SW480 (cell line): ENCODE results near the gene DGLUCY.
A peak's percentile ranks its signal among the peaks of the same experiment; 100 is the strongest.
"Not testable (repeated sequence)": the region's sequence is repeated elsewhere in the genome, so short reads cannot be mapped to it uniquely, and the experiment has no call there.

Source experiments
- DNase-seq: peaks from one replicate; pipeline ENCODE4 v3.0.0-alpha.2; 2016; ENCODE audit warnings: low spot score

Gene DGLUCY

DNA sequence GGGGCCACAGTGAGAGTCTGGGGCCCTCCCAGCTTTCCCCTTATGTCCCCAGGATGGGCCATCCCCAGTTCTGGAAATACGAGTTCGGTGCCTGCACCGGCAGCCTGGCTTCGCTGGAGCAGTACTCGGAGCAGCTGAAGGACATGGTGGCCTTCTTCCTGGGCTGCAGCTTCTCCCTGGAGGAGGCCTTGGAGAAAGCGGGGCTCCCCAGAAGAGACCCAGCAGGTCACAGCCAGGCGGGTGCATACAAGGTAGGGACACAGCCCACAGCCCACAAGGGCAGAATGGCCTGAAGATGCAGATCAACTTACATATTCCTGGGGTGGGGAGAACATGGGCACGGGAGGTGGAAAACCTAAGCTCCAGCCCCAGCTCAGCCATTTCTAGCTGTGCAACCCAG, 56.1 kb downstream of the DGLUCY start:
- DNase-seq, result no peak

DNA sequence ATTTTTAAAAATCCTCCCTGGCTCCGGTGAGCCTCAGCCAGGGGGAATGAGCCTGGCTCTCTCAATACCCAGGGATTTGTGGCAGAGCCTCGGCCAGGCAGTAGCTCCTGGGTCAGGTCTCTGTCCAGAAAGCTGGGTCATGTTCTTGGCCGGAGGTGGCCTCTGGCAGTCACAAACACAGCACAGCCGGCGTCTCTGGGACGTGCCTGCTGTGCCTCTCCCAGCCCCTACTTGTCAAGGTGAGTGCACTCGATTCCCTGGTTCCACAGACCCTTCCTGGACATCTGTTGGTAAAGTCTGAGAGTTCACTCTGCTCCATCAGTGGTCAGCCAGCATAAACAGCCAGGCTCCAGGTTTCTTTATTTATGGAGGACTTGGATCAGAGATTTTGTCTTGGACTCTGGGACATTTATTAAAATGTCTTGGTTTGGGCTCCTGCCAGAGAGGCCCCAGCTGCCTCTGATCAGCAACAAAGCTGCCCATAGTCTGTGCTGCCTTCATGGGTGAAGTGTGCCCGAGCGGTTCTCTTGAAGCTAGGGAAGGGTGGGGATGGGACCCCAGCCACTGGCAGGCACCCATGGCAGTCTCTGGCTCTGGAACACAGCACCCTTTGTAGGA, 56.7 kb downstream of the DGLUCY start:
- no peak for DNase-seq

DNA sequence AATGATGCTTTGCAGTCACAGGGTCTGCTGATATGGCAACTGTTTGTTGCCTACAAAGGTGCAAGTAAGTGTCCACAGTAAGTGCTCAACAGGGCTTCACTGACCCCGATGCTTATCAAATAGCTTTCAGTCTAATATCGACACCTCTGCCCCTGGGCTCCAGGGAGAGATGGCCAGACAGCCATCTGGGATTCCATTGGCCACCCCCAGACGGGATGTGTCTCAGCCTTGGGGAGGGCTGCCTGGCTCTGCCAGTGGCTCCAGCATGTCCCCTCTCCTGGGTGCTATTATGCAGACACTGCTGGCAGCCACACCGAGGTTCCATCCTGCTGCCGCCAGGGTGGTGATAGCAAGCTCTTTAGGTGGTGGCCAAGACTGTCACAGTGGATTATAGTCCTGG, 57.4 kb downstream of the DGLUCY start:
- DNase-seq, result no peak

DNA sequence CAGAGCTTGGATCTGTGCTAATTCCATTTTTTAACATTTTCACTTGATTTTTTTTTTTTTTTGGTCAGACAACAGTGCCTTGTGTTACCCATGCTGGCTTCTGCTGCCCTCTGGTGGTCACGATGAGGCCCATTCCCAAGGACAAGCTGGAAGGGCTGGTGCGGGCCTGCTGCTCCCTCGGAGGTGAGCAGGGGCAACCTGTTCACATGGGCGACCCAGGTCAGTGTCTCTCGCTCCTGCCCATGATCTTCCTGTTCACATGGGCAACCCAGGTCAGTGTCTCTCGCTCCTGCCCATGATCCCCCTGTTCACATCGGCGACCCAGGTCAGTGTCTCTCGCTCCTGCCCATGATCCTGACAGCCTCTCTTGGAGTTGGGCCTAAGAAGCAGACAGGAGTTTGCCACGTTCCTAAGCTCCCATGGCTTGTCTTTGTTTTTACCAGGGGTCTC, 59.4 kb downstream of the DGLUCY start:
- DNase-seq, result peak; percentile 64

DNA sequence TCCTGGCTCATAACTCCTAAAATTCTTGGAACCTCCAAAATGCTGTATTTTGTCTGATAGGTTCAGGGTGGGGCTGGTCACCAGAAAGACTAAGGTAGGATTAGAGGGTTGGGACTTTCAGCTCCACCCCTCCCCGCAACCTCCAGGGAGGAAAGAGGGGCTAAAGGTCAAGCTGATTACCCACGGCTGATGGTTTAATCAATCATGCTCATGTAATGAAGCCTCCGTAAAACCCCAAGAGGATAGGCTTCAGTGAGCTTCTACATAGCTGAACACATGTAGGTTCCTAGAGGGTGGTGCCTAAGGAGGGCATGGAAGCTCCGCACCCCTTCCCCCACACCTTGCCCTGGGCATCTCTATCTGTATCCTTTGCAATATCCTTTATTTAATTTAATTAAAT, 60.0 kb downstream of the DGLUCY start:
- no peak for DNase-seq

DNA sequence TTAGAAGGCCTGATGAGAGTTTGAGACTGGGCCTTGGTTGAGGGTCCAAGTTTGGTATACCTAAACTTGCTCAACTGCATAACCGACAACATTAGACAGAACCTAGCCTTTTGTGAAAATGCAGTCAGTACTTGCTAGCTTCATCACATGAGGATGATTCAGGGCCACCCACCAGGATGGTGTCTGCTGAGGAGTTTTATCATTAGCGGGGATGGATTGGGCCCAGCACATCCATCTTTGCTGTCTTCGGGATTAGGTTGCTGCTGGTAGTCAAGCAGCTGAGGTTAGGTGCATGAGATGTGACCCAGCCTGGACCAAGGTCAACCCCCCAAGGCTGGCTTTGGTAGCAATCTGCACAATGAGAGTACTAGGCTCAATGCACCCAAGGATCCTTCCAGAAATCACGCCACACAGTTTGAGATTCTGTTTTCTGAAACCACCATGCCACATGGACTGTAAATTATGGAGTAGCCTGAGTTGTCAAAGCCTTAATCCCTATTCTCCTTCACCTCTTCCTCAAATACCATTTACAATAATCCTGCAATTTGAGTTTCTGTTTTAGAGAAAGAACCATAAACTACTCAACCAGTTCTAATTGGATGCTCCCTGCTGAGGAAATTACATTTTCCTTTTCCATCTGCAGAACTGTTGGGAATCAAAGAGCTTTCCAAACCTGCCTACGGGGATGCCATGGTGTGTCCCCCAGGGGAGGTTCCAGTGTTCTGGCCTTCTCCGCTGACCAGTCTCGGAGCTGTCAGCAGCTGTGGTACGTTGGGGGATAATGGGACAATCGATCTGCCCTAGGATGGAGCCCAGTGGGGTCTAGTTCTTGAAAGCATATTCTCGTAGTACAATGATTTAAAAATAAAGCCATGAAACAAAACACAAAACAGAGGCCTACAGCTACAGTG, 61.7 kb downstream of the DGLUCY start:
- no peak for DNase-seq

DNA sequence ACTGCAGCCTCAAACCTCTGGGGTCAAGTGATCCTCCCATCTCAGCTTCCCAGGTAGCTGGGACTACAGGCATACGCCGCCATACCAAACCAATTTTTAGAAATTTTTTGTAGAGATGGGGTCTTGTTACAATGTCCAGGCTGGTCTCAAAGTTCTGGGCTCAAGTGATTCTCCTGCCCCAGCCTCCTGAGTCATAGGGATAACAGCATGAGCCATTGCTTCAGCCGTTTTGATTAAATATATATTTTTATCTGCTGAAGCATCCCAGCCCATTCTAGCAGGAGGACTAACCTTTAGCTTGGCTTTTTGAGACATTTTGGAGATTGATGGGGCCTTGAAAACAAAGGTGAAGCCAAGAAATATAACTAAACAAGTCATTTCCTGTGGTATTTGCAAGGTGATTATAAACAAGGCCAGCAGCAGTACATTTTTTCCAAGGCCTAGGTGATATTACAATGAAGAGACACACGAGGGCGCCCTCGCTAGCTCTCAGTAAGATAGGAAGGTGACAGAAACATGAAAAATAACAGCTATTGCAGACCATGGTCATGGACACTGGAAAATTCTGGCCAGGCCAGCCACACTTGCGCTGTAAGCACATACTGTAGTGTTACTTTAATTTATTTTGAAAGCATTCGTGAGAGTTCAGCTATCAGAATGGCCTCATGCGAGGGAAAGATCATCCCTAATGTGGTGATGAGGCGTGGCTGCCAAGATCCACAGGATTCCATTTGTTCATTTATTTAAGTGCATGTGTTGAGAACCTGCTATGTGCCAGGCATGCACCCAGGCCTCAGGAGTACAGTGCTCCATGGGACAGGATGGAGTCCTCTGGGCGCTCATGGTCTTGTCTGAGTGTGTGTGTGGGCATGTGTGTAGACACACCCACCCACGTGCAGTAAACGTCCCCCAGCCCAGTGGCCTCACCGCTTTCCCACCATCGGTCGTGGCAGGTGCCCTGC, 63.5 kb downstream of the DGLUCY start:
- DNase-seq, result peak; percentile 69

DNA sequence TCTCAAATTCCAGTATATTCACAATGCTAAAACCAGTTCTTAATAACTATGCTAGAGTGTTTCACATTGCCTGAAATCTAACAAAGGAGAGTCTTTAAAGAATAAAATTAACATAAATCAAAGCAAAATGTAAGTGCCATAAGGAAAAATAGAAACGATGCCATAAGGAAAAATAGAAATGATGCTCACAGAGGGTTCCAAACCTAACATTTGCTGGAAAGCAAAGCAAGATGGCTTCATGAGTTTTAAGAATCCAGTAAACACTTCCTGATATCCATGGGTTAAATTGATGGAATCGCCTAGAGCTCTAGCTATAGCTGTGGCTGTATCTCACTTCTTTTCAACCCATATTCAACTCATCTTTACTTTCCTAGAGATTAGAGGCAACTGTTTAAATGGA, 66.7 kb downstream of the DGLUCY start:
- no peak for DNase-seq

DNA sequence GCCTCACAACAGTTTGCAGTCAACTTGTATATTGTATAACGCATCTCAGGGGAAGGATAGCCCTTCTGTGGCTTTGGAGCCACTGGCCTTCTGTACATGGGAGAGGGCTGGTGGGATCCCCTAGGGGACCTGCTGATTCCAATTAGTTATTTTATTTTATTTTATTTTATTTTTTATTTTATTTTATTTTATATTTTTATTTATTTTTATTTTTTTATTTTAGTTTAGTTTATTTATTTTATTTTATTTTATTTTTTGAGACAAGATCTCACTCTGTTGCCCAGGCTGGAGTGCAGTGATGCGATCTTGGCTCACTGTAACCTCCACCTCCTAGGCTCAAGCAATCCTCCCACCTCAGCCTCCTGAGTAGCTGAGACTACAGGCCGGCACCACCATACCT, 68.9 kb downstream of the DGLUCY start:
- not testable (repeated sequence) for DNase-seq

DNA sequence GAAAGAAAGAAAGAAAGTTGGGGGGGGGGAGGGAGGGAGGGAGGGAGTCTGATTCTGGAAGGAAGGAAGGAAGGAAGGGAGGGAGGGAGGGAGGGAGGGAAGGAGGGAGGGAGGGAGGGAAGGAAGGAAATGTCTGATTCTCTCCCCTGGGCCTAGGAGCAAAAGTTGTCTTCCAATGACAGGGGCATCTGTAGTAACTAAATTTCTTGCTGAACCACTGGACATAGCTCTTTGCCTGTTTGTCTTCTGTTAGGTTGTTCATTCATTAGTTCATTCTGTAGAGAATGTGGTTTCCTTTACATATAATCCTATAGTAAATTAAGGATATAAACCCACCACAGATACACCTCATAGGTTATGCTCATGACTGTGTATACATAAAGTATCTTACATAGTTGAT, 70.7 kb downstream of the DGLUCY start:
- no peak for DNase-seq

DNA sequence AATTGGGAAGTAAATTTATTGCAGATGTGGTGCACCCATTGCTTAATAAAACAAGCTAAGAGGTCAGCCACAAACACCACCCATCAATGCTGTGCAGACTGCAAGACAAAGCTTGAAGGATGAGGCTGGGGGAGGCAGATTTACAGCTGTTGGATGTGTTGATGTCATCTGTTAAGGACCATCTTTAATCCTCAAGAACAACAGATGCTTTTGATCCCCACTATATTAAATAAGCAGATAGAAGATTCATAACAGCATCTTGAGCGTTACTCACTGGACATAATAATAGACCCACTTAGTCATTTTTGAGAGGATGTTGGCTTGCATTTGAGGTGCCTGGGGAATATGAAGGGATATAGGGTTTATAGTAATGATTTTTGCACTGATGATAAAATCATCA, 71.8 kb downstream of the DGLUCY start:
- no peak for DNase-seq

DNA sequence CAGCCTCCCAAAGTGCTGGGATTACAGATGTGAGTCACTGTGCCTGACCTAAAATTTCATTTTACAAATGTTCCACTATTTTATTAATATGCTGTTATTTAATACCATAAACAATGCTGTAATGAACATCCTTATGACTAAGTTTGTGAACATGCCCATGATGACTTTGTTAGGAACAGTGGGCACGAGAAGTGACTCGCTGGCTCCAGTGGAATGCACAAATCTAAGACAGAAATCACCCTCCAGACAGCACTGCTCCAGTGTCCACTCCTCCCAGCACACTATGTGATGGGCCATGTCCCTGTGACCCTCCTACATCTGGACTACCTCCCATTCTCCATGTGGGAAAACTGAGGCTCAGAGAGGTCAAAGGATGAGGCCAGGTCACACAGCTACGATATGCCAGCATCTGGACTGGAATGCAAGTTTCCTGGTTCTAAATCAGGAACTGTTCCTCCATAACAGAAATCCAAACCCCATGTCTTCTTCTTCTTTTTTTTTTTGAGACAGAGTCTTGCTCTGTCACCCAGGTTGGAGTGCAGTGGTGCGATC, 72.7 kb downstream of the DGLUCY start:
- no peak for DNase-seq

DNA sequence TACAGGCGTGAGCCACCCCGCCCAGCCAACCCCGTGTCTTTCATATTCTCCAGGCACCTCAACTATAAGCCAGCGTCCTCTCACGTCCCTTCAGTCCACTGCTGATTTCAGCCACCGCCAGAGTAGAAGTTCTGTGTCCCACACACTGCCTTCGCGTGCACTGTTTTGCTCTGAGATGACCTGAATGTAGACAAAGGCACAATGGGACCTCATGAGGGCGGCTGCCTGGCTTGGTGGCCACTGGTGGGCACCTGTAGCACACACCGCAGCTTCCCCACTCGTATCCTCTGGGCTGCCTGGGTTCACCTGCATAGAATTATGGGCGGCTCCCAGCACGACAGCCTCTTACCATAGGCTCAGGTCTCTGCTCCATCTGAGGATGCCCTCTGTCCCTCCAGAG, 73.4 kb downstream of the DGLUCY start:
- DNase-seq, result no peak

DNA sequence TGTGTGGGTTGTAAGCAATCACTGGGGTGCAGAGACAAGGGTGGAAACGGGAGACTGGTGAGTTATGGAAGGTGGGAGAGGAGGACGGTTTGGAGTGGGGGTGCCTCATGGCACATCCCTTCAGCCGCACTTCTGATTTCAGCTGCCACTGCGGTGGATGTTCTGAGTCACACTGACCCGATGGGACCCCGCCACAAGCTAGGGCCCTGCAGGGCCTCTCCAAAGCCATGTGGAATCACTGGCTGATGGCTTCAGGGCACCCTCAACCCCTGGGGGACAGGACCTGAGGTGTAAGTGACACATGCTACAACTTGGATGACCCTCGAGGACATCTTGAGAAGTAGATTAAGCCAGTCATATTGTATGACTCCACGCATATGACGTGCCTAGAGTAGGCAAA, 77.0 kb downstream of the DGLUCY start:
- no peak for DNase-seq

DNA sequence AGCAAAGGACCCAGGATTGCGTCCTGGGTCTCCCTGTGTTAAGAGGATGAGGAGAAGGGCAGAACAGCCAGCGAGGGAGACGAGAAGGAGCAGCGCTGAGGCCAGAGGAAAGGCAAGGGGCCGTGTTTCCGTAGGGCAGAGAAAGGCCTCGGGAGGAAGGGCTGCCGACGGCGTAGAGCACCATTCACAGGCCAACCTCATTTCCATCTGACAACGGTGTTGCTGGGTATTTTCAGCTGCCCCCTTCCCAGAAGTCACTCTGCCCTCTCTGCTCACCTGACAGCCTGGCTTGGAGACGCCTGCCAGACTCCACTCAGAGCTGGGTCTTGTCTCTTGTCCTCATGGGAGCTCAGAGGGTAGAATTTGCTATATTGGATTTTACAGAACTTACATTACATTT, 79.2 kb downstream of the DGLUCY start:
- DNase-seq, result no peak

DNA sequence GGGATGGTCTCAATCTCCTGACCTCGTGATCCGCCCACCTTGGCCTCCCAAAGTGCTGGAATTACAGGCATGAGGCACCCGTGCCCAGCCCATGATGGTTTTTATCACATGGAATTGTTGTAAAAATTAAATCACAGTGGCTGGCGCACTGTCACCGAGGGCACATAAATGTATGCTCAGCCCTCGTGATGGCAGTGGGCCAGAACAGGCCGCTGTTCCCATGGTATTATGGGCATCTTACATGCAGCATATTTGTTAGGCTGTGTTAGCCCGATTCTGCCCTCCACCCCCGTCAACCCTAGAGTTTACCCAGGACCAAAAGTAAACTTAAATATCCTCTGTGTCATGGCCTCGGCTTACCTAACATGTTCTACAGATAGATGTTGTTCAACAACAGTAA, 82.0 kb downstream of the DGLUCY start:
- no peak for DNase-seq

DNA sequence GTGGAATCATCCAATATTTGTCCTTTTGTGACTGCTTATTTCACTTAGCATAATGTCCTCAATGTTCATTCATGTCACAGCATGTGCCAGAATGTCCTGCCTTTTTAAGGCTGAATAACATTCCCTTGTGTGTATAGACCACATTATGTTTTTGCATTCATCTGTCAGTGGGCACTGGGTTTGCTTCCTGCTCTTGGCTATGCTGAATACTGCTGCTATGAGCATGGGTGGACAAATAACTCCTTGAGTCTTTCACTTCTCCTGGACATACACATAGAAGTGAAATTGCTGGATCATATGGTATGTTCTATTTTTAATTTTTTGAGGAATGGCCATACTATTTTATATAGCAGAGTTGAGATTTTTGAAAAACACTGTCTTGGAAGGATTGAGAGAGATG, 83.8 kb downstream of the DGLUCY start:
- no peak for DNase-seq

DNA sequence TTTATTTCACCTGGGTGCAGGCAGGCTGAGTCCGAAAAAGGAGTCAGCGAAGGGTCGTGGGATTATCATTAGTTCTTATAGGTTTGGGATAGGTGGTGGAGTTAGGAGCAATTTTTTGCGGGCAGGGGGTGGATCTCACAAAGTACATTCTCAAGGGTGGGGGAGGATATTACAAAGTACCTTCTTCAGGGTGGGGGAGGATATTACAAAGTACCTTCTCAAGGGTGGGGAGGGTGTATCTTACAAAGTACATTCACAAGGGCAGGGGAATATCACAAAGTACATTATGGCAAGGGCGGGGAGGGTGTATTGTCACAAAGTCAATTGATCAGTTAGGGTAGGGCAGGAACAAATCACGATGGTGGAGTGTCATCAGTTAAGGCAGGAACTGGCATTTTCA, 86.9 kb downstream of the DGLUCY start:
- DNase-seq, result not testable (repeated sequence)

DNA sequence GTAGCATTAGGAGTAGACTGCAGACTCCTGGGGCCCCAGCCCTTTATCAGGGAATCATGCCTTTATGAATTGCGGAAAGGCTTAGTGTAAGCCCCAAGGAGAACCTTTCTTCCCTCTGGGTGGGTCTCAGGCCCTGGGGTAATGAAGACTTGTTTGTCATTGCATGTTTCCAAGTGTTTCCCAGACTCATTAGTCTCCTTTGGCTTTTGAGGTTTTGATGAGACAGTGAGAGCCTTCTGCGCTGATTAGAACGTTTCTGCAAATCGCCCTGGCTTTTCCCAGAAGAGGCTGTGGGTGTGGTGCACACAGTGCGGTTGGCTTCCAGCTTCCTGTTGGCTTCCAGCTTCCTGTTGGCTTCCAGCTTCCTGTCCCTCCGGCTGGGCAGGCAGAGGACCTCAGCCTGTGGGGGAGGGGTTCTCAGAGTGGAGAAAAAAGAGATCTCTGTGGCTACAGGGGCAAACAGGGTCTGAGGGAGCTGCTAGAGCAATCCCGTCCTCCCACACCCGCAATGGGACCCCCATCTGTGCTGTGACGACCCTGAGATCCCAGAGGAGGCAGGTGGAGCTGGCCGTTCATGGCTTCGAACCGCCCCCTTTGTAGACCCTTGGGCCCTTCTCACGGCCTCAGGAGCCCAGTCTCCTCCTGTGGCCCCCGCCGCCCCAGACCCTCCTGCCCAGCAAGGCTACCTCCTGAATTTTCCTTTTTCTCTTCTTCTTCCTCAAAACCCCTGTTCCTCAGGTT, 88.5 kb downstream of the DGLUCY start:
- DNase-seq, result no peak

DNA sequence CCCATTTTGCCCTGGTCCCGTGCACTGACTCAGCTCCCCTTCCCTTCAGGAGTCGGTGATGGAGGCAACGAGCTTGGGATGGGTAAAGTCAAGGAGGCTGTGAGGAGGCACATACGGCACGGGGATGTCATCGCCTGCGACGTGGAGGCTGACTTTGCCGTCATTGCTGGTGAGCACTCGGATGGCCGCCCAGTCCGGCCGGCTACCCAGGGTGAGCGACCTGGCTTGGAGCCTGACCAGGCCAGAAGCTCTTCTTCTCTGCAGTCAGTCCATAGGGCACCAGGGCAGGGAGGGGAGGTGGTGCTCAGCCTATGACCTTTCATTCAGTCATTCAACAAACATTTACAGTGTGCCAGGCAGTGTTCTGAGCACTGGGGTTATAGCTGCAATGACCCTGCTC, 90.8 kb downstream of the DGLUCY start:
- no peak for DNase-seq

DNA sequence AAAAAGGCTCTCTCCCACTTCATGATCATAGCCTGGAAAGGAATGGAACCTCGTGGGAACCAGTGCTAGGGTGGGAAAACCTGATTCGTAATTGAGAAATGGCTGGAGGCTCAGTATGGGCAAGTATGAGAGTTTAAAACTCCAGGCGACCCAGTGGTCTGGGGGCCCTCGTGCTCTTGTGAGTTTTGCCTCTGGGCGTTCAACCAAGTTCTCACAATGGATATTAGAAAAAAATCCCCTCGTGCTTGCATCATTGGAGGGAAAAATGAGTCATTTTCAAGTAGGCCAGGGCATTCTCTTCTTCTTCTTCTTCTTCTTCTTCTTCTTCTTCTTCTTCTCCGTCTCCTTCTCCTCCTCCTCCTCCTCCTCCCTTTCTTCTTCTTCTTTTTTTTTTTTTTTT, 91.6 kb downstream of the DGLUCY start:
- no peak for DNase-seq
